ENCODE results near the gene PAX6.

GRCh38 chr11:31747581-31747980 lies 63.5 kb downstream of the PAX6 start:
- no peak for TF ChIP-seq CTCF (conservative IDR thresholded peaks at IDR 0.05; ENCODE audit: low read depth, low read length)
- no peak for TF ChIP-seq EZH2 (IDR thresholded peaks at IDR 0.05; ENCODE audit: borderline replicate concordance, low read depth, low read length, poor library complexity, severe bottlenecking)
